ENCODE measurements around the gene LRP1.

GRCh38 chr12:57201219-57201618 lies 72.9 kb downstream of the LRP1 start:
- no peak for TF ChIP-seq ISL1 (CRISPR knock-in tag; IDR thresholded peaks at IDR 0.05)
- TF ChIP-seq, protein P1, sequence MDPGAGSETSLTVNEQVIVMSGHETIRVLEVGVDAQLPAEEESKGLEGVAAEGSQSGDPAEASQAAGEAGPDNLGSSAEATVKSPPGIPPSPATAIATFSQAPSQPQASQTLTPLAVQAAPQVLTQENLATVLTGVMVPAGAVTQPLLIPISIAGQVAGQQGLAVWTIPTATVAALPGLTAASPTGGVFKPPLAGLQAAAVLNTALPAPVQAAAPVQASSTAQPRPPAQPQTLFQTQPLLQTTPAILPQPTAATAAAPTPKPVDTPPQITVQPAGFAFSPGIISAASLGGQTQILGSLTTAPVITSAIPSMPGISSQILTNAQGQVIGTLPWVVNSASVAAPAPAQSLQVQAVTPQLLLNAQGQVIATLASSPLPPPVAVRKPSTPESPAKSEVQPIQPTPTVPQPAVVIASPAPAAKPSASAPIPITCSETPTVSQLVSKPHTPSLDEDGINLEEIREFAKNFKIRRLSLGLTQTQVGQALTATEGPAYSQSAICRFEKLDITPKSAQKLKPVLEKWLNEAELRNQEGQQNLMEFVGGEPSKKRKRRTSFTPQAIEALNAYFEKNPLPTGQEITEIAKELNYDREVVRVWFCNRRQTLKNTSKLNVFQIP (CRISPR knock-in tag; IDR thresholded peaks at IDR 0.05; ENCODE audit: borderline replicate concordance, low read depth) = no peak
- TF ChIP-seq ZFP3 (CRISPR knock-in tag; IDR thresholded peaks at IDR 0.05) = no peak
- TF ChIP-seq OSR1 (CRISPR knock-in tag; IDR thresholded peaks at IDR 0.05) = no peak
- no peak for TF ChIP-seq CSDC2 (CRISPR knock-in tag; IDR thresholded peaks at IDR 0.05)
- no peak for TF ChIP-seq TCF4 (CRISPR knock-in tag; IDR thresholded peaks at IDR 0.05; ENCODE audit: borderline replicate concordance)
- no peak for TF ChIP-seq ESRRG (CRISPR knock-in tag; IDR thresholded peaks at IDR 0.05)
- no peak for TF ChIP-seq PATZ1 (CRISPR knock-in tag; IDR thresholded peaks at IDR 0.05; ENCODE audit: borderline replicate concordance)
- no peak for TF ChIP-seq ZNF565 (CRISPR knock-in tag; conservative IDR thresholded peaks at IDR 0.05; ENCODE audit: low read depth)
